ENCODE measurements around the gene PRKCE. TPM values are rescaled to one million over a fixed set of nuclear protein-coding genes. Genes with fewer than 3 reads are reported as not detected.

PRKCE gene
- total and polyA plus RNA-seq, 4 donors = 2.5 to 38.6 (median 5.8) TPM

- Histone ChIP-seq H3K4me3 (ENCODE audit: low read depth in 1 of 3, low read length in 3 of 3) (no peak overlapping the region), H3K9me3 (ENCODE audit: control insufficient read depth in 4 of 4, low read length in 3 of 4) (no peaks in the 10 kb centered on the region), H3K4me1 (ENCODE audit: control insufficient read depth in 4 of 4, insufficient read depth in 4 of 4, low read length in 3 of 4) (peaks cover 1 to 10% (median 6%) of the 10 kb centered on the region in 4 donors), H3K27ac (ENCODE audit: low read depth in 1 of 2, low read length in 2 of 2) (no peak overlapping the region), H3K9ac (ENCODE audit: low read depth in 1 of 2, low read length in 2 of 2) (no peak overlapping the region), H3K27me3 (ENCODE audit: control insufficient read depth in 4 of 4, insufficient read depth in 4 of 4, low read length in 3 of 4) (no peaks in the 10 kb centered on the region), H3K36me3 (ENCODE audit: control insufficient read depth in 4 of 4, insufficient read depth in 3 of 4, low read depth in 1 of 4, low read length in 3 of 4) (peaks cover 1 to 12% (median 4%) of the 10 kb centered on the region in 4 donors)
- DNase-seq (ENCODE audit: low spot score) = no peak
- WGBS = 97% methylated on average over 6 of the region's 6 CpGs
- TF ChIP-seq YY1 (IDR thresholded peaks at IDR 0.05) (no peak), ZBTB33 (IDR thresholded peaks at IDR 0.05) (no peak), HNF4G (IDR thresholded peaks at IDR 0.05) (no peak), HNF4A (conservative IDR thresholded peaks at IDR 0.05) (no peak), GABPA (IDR thresholded peaks at IDR 0.05 in 1 of 2, conservative IDR thresholded peaks at IDR 0.05 in 1 of 2) (no peak), SP1 (IDR thresholded peaks at IDR 0.05) (no peak), RAD21 (IDR thresholded peaks at IDR 0.05) (no peak), JUND (IDR thresholded peaks at IDR 0.05) (no peak), REST (IDR thresholded peaks at IDR 0.05) (no peak), FOXA2 (IDR thresholded peaks at IDR 0.05) (no peak), RXRA (IDR thresholded peaks at IDR 0.05) (no peak), ATF3 (IDR thresholded peaks at IDR 0.05) (no peak)
These were observed 364.6 kb downstream of the PRKCE start for GRCh38 chr2:46016091-46016490.

GRCh38 chr2:46018773-46019591 lies 367.5 kb downstream of the PRKCE start:
- H3K27ac ChIP-seq (ENCODE audit: low read depth in 1 of 2, low read length in 2 of 2) = peak overlapping the region; percentile 11 to 31
- no peaks in the 10 kb centered on the region for H3K27me3 ChIP-seq (ENCODE audit: control insufficient read depth in 4 of 4, insufficient read depth in 4 of 4, low read length in 3 of 4)
- H3K36me3 ChIP-seq (ENCODE audit: control insufficient read depth in 4 of 4, insufficient read depth in 3 of 4, low read depth in 1 of 4, low read length in 3 of 4) = peaks cover 0 to 5% (median 0%) of the 10 kb centered on the region in 4 donors
- WGBS = 42% methylated on average over 10 of the region's 10 CpGs
- H3K4me3 ChIP-seq (ENCODE audit: low read depth in 1 of 3, low read length in 3 of 3) = no peak overlapping the region
- DNase-seq (ENCODE audit: low spot score) = peak; percentile 17
- H3K4me1 ChIP-seq (ENCODE audit: control insufficient read depth in 4 of 4, insufficient read depth in 4 of 4, low read length in 3 of 4) = peaks cover 1 to 10% (median 5%) of the 10 kb centered on the region in 4 donors
- no peak overlapping the region for H3K9ac ChIP-seq (ENCODE audit: low read depth in 1 of 2, low read length in 2 of 2)
- H3K9me3 ChIP-seq (ENCODE audit: control insufficient read depth in 4 of 4, low read length in 3 of 4) = no peaks in the 10 kb centered on the region
- TF ChIP-seq REST (IDR thresholded peaks at IDR 0.05) = peak; percentile 16
- TF ChIP-seq ATF3 (IDR thresholded peaks at IDR 0.05) = no peak
- peak; percentile 37 to 65 for TF ChIP-seq RAD21 (IDR thresholded peaks at IDR 0.05)
- no peak for TF ChIP-seq GABPA (IDR thresholded peaks at IDR 0.05 in 1 of 2, conservative IDR thresholded peaks at IDR 0.05 in 1 of 2)
- no peak for TF ChIP-seq FOXA2 (IDR thresholded peaks at IDR 0.05)
- peak; percentile 14 for TF ChIP-seq MAX (IDR thresholded peaks at IDR 0.05)
- peak; percentile 68 to 74 for TF ChIP-seq HNF4A (conservative IDR thresholded peaks at IDR 0.05)
- no peak for TF ChIP-seq RXRA (IDR thresholded peaks at IDR 0.05)
- no peak for TF ChIP-seq ZBTB33 (IDR thresholded peaks at IDR 0.05)
- no peak for TF ChIP-seq FOXA1 (IDR thresholded peaks at IDR 0.05)
- peak; percentile 28 for TF ChIP-seq HNF4G (IDR thresholded peaks at IDR 0.05)
- no peak for TF ChIP-seq NR2F2 (IDR thresholded peaks at IDR 0.05)
- TF ChIP-seq YY1 (IDR thresholded peaks at IDR 0.05) = peak; percentile 52

Measured in liver (tissue), 9 donors.